Stimulated activated CD4-positive, alpha-beta T cell treated with anti-CD3 and anti-CD28 coated beads, Interleukin-15, amount 100 ng/mL, for 1 hour (primary cell): ENCODE results near the gene ANKRD49.
A peak's percentile ranks its signal among the peaks of the same experiment; 100 is the strongest.
"Not testable (repeated sequence)": the region's sequence is repeated elsewhere in the genome, so short reads cannot be mapped to it uniquely, and the experiment has no call there.

ENCODE experiments used
- DNase-seq, 2 donors: peaks; one replicate each; pipeline ENCODE4 v3.0.0-alpha.2; 2020; ENCODE audit warnings: low read depth in 1 of 2, low spot score in 1 of 2

ANKRD49 gene

GRCh38 chr11:94506513-94506912 is 12.7 kb downstream of the ANKRD49 start:
- not testable (repeated sequence) for DNase-seq

- no peak for DNase-seq
These were observed 13.7 kb downstream of the ANKRD49 start for GRCh38 chr11:94507485-94507884.

DNA sequence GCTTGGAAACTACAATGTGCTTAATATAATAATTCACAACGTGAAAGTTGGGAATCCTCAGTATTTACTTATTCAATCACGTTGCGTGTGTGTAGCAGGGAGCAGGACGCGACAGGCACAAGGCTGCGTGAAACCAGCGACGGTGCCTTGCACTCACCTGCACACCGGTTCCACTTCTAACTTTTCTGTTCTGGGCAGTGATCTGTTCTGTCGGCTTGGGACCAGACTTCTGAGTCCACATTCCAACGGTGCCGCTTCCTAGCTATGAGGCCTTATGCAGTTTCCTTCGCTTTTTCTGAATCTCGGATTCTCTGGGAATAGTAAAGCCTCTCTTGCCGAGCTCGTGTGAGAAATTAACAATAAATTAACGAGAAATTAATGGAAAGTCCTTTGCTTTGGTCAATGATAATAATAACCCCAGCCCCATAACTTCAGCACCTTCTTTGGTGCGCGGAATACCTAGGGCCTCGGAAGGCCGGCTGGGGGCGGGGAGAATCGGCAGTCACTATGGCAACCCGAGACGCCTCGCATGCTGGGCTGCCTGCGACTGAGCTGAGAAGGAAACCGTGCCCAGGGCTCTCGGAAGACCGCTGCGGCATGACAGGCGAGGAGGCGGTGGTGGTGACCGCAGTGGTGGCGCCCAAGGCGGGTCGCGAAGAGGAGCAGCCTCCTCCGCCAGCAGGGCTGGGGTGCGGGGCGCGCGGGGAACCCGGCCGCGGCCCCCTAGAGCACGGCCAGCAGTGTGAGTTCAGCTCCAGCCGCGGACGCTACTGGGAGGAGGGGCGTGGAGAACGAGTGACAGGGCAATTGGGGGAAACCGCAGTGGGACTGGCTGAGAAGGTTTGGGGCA is 18.4 kb downstream of the ANKRD49 start, which contains the start of gene C11orf97:
Gene C11orf97, plus strand, starts transcription at position 530 of the 850 bp plus-strand sequence. Its CDS starts 68 bp downstream, at position 598.
- peak; percentile 13 to 35 for DNase-seq

- DNase-seq: no peak
These were observed 19.3 kb downstream of the ANKRD49 start for GRCh38 chr11:94513091-94513490.

DNA sequence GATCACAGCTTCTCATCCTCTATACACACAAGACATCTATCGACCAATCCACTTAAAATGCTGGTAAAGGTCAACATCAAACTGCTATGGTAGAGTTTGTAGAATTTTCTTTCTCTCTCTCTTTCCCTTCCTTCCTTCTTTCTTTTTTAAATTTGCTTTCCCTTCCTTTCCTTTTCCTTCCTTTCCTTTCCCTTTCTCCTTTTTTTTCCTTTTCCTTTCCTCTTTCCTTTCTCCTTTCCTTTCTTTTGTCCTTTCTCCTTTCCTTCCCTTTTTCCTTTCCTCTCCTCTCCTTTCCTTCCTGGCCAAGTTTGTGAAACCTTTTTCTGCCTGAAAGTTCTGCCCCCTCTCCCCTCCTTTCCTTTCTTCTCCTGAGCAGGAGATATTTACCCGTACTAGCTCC is 21.6 kb downstream of the ANKRD49 start:
- no peak for DNase-seq

DNA sequence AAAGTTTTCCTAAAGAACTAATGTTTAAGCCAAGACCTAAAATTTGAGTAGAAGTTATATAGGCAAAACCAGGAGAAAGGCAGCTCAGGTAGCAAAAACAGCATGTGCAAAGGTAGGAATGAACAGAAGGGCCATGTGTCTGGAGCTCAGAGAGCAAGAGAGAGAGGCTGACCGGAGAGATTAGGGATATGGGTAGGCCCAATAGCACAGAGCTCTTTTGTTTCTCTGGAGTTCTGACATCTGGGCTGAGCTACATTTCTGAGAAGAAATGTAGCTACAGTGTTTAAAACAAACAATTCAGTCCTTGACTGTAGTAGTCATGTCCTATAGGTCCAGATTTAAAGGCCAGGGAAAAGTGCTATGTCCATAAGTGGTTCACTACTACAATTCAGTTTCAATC is 22.9 kb downstream of the ANKRD49 start:
- no peak for DNase-seq

DNA sequence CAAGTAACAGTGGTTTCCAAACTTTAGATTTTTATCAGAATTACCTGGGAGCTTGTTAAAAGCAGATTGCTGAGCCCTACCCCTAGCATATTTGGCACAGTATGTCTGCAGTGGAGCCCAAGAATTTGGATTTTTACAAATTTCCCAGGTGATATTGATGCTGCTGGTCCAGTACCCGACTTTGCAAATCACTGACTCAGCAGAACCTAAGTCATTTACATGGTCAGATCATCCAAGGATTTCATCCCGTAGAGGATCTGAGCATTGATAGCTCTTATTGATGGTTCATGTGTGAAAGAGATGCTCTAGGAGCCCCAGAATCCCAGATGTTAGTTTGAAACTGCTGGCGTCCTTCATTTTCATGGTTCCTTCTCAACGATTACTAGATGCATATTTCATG is 24.5 kb downstream of the ANKRD49 start:
- DNase-seq: no peak

DNA sequence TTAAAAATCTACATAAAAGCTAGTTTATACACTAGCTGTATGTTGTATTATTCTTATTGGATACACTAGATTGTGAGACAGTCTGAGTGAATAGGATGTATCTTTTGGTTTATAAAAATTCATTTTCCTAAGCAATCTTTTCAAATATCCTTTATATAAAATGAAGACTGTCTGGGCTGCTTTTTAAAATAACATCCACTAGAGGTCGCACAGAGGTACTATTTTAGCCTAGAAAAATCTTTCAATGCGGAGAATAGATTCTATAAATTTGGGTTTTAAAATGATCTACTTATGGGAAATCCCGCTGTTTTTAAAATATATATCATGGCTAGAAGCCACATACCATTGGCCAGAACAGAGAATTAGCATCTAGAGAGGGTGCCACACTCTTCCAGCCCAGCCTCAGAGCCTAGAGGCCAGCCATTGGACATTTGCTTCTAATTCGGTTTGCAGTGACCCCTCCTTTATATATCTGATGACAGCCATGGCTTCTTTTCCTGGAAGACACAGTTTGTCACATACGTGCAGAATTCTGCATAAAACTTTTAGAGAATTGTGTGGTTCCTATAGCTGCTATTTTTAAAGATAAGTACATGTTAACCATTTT is 25.8 kb downstream of the ANKRD49 start:
- no peak for DNase-seq

GRCh38 chr11:94521684-94522083 is 27.9 kb downstream of the ANKRD49 start:
- DNase-seq: no peak

DNA sequence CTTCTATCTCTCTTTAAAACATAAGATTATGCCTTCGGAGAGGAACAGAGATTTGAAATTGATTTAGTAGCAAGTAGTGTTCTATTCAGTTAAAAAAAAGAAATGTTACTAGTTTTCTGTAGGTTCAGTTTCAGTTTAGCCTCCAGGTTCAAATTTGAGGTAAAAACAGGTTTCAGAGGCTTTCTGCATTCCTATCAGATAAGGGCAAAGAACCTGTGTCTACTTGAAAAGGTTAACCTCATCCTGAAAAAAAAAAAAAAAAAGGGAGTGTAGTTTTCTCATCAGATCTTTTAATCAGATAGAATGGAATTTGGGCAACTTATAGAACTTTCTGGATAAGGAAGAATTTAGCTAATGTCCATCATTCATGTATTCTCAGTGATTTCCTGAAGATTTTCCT is 30.6 kb downstream of the ANKRD49 start:
- no peak for DNase-seq

GRCh38 chr11:94525546-94526324 is 32.0 kb downstream of the ANKRD49 start:
- DNase-seq: no peak

GRCh38 chr11:94526645-94527438 is 33.1 kb downstream of the ANKRD49 start:
- no peak for DNase-seq

- no peak for DNase-seq
These were observed 34.8 kb downstream of the ANKRD49 start for GRCh38 chr11:94528551-94528950.

GRCh38 chr11:94532211-94532610 is 38.4 kb downstream of the ANKRD49 start:
- DNase-seq: no peak

DNA sequence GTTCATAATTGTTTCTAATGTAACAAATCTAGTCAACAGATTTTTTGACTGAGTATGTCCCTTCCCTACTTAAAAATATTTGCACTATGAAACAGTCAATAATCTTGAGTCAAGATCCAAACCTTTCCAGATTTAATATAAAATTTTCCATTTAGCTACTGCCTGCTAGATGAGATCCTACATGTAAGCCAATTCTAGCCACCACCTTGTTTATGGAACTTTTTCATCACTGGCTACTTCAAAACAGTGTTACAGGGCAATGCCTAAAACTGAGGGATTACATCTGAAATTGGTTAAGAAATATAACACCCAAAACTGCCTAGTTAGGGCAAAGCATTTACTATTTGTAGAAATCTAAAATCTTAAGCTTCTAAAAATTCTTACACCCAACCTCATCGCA is 39.4 kb downstream of the ANKRD49 start:
- DNase-seq: no peak

GRCh38 chr11:94533696-94534630 is 40.2 kb downstream of the ANKRD49 start:
- no peak for DNase-seq

GRCh38 chr11:94536386-94536785 is 42.6 kb downstream of the ANKRD49 start:
- no peak for DNase-seq

DNA sequence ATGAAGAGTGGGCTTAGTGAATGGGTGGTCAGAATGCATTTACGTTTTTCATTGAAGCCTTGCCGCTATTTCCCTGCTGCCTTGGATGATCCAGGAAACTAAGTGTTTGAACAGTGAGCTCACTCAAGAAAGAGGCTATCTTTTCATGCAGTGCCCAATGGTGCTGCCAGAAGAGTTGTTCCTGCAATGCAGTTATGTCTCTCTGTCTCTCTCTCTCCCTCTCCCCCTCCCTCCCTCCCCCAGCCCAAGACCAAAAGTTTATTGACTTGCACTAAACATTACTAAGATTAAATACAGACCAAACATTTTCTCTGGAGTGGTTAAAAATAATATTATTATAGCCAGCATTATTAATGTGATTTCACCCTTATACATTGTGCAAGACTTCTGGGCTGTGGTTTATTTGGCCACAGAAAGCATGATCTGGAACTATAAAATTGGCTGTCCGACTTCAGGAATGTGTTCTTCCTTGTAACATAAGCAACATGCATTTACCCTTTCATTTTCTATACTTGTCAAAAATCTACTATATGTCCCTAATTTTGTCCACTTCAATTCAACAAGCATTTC is 43.3 kb downstream of the ANKRD49 start:
- no peak for DNase-seq

DNA sequence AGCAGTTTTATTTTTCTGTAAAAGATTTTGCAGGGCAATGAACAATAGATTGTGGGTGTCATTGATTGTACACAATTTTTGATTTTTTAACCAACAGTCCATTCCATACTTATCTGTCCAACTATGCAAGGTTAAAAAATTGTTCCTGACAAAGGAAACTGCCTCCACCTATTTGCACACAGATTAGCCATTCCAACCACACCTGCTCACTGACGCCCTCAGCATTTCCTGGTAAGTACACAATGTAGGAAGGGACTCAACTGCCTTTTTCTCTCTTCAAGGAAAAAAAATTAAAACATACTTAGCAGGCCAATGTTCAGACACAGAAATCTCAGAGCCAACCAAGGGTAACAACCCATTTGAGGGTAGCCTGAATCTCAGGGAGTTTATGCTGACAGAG is 45.6 kb downstream of the ANKRD49 start:
- no peak for DNase-seq
